GM18870 (cell line): Measurements from ENCODE around the gene TBC1D3I.
"Not testable (repeated sequence)": the region's sequence is repeated elsewhere in the genome, so short reads cannot be mapped to it uniquely, and the experiment has no call there.

ENCODE experiments used
- ATAC-seq: cut with Tn5 transposase; IDR thresholded peaks from one replicate; pipeline ENCODE4 v1.9.1; 2021; ENCODE audit warnings: moderate library complexity; ENCODE audit not compliant: unreplicated experiment

TBC1D3I gene

DNA sequence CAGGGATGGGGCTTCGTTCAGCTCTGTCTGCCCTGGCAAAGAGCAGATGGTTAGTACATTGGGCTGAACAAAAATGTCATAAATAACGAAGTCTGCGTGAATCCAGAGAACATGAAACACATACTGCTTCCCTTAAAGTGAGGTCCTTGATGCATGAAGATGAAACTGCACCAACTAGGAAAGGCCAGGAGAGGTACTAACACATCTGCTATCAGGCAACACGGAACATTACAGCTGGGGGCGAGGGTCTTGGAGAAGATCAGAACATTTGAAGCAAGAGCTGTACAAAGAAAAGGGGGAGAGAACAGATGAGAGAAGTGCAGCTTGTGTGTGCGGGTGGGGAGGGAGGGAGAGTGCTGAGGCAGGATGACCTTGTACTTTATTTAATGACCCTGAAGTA lies 57.0 kb downstream of the TBC1D3I start:
- ATAC-seq = not testable (repeated sequence)

- ATAC-seq = not testable (repeated sequence)
These were observed 57.9 kb downstream of the TBC1D3I start for GRCh38 chr17:36206486-36206821.

DNA sequence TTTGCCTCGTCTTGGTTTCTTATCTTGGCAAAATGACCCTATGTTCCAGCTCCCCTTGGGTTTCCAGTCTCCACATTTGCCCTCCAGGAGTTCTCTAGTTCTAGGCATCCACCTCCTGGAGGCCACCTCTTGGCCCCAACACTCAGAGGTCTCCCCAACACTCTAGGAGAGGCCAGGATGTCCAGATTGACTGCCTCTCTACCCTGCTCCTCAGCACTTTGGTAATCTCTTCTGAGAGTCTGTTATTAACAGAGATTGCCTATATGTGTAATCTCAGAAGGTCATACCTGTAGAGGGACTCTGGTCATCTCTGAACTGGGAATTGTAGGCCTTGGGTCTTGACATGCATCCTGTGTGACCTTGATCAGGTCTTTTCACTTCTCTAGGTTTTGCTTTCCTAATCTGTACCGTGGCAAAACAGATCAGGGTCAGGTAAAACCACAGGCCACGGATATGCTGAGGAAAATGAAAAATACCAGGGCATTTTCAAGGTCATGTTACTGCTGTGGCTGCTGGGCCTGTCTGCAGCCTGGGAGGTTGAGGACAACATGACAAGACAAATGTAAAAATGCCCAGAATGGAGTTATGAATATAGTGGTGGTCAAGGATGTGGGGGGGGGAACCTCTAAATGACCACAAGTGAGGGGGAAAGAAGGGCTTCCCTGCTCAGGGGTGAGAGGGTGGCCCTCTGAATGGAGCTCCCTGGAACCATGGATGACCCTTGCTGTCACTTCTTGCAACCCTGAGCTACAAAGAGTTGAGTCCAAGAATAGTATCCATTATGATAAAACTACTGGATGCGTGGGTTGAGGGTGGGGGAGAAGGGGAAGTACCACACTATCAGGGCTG lies 58.5 kb downstream of the TBC1D3I start:
- no peak for ATAC-seq

DNA sequence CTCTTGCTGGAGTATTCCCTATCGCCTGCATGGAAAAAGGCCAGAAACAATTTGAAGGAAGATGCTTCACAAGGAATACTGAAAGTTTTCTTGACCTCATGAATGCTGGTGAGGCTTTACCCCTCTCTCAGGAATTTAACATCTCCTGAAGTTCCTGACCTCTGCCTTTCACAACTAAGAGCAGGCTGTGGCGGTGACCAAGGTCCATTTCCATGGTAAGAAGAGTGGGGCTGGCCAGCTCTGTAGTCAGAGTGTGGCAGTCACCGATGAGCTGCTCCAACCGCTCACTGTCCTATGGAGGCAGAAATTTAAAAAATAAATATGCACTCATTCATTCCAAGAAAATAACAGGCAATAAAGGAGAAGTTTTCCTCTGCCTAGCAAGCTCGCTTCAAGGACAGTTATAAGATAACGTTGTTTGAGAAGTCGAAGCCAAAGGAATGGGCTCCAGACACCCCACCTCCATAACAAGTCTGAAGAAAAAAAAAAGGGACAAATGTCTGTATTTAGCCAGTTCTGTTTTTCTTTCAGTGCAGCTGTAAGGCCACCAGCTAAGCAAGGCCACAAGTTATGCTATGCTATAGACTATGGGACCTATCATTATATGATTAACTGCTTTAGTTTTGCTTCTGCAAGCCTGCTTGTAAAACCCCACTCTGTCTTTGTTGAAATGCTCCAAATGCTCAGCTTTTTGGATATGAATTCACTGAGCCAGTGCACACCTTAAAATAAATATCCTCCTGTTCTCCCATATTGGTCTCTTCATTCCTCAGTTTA lies 59.5 kb downstream of the TBC1D3I start:
- no peak for ATAC-seq
